HG02642 (cell line): ENCODE measurements around the gene MAGEA6.
"Not testable (repeated sequence)": the region's sequence is repeated elsewhere in the genome, so short reads cannot be mapped to it uniquely, and the experiment has no call there.

Experiments
- ATAC-seq: cut with Tn5 transposase; IDR thresholded peaks from one replicate; pipeline ENCODE4 v1.9.1; 2021; ENCODE audit warnings: mild to moderate bottlenecking; ENCODE audit not compliant: unreplicated experiment, poor library complexity

The MAGEA6 gene

GRCh38 chrX:152734143-152734858 is 35.2 kb downstream of the MAGEA6 start:
- ATAC-seq, result not testable (repeated sequence)

GRCh38 chrX:152733261-152733975 is 36.1 kb downstream of the MAGEA6 start, which contains the start of the genes CSAG1 and MAGEA12:
CSAG1 (minus strand) TSS chrX:152733721; CDS start chrX:152732460, 1,261 bp downstream.
MAGEA12 (plus strand) TSS chrX:152733757; CDS start chrX:152736162, 2,405 bp downstream.
- ATAC-seq, result no peak

- ATAC-seq, result no peak
Observed at GRCh38 chrX:152725409-152725808, 44.1 kb downstream of the MAGEA6 start.
